ENCODE results near the gene DNAJB6.

DNA sequence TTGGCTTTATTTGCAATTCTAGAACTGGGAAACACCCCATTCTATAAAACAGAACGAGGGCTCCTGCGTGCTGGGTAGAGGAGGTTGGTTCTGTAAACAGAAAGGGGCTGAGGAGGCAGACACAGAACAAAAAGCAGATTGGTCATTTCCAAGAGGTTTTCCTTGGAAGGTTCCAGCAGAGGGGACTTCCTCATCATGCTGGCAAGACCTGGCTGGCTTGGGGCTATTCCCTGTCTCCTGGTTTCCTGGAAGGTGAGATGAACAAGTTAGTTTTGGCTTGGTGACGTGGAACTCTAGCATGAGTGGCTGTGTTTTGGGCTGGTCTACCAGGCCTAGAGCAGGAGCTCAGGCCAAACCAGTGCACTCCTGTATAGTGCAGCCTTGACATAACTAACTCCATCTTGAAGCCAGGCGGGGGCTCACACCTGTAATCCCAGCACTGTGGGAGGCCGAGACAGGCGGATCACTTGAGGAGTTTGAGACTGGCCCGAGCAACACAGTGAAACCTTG is 26.1 kb upstream of the DNAJB6 start:
- TF ChIP-seq POLR2A (IDR thresholded peaks at IDR 0.05; ENCODE audit: borderline replicate concordance, extremely low read depth, insufficient read depth, insufficient read length) (no peak), CTCF (IDR thresholded peaks at IDR 0.05 in 2 of 3, conservative IDR thresholded peaks at IDR 0.05 in 1 of 3; ENCODE audit: borderline replicate concordance in 1 of 3, insufficient read depth in 1 of 3, low read depth in 2 of 3, low read length in 2 of 3) (no peak), EGR1 (IDR thresholded peaks at IDR 0.05; ENCODE audit: low read depth) (no peak), CBX3 (IDR thresholded peaks at IDR 0.05; ENCODE audit: low read depth) (no peak)
- TF ChIP-seq, protein P1, sequence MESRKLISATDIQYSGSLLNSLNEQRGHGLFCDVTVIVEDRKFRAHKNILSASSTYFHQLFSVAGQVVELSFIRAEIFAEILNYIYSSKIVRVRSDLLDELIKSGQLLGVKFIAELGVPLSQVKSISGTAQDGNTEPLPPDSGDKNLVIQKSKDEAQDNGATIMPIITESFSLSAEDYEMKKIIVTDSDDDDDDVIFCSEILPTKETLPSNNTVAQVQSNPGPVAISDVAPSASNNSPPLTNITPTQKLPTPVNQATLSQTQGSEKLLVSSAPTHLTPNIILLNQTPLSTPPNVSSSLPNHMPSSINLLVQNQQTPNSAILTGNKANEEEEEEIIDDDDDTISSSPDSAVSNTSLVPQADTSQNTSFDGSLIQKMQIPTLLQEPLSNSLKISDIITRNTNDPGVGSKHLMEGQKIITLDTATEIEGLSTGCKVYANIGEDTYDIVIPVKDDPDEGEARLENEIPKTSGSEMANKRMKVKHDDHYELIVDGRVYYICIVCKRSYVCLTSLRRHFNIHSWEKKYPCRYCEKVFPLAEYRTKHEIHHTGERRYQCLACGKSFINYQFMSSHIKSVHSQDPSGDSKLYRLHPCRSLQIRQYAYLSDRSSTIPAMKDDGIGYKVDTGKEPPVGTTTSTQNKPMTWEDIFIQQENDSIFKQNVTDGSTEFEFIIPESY (IDR thresholded peaks at IDR 0.05; ENCODE audit: extremely low read depth, insufficient replicate concordance, low read length): no peak
